Esophagus (tissue), 2 donors: ENCODE data around the gene MBOAT7. TPM values are rescaled to one million over a fixed set of nuclear protein-coding genes. Genes with fewer than 3 reads are reported as not detected.
"Not testable (repeated sequence)": the region's sequence is repeated elsewhere in the genome, so short reads cannot be mapped to it uniquely, and the experiment has no call there.

Experiments
- H3K27ac ChIP-seq, 2 donors: one replicate each; pipeline ENCODE4 v1.5.1; 2013; ENCODE audit warnings: low read depth in 2 of 2, mild to moderate bottlenecking in 2 of 2, inconsistent platforms in 1 of 2, low read length in 1 of 2, moderate library complexity in 1 of 2
- H3K27me3 ChIP-seq, 2 donors: one replicate each; pipeline ENCODE4 v1.6.1; 2013; ENCODE audit warnings: low read length in 2 of 2, control low read depth in 1 of 2, mild to moderate bottlenecking in 1 of 2; ENCODE audit not compliant: insufficient read depth in 2 of 2, control insufficient read depth in 1 of 2
- H3K36me3 ChIP-seq, 2 donors: one replicate each; pipeline ENCODE4 v1.6.1; 2013; ENCODE audit warnings: low read length in 1 of 2; ENCODE audit not compliant: control insufficient read depth in 2 of 2, insufficient read depth in 2 of 2
- H3K4me1 ChIP-seq, 2 donors: one replicate each; pipeline ENCODE4 v1.6.1; 2013; ENCODE audit warnings: low read length in 1 of 2; ENCODE audit not compliant: control insufficient read depth in 2 of 2, insufficient read depth in 2 of 2
- H3K4me3 ChIP-seq, 2 donors: one replicate each; pipeline ENCODE4 v1.5.1; 2013; ENCODE audit warnings: low read length in 2 of 2, mild to moderate bottlenecking in 2 of 2, low read depth in 1 of 2, moderate library complexity in 1 of 2
- H3K9me3 ChIP-seq, 2 donors: one replicate each; pipeline ENCODE4 v1.6.1; 2013; ENCODE audit warnings: mild to moderate bottlenecking in 2 of 2, low read depth in 1 of 2, low read length in 1 of 2, moderate library complexity in 1 of 2; ENCODE audit not compliant: control insufficient read depth in 2 of 2, insufficient read depth in 1 of 2
- WGBS, 2 donors: extraction: QIAGEN DNeasy Blood & Tissue Kit; methylation state at CpG; one replicate each; pipeline ENCODE4 v1.1.7; 2013; 5-methylcytosine and 5-hydroxymethylcytosine counted together
- polyA plus RNA-seq, 2 donors: library from polyadenylated mRNA; stranded (reverse); fragments of 200-250 nt; gene quantifications; one replicate each; pipeline ENCODE4 v1.2.3, GENCODE V29; 2013
- donor health status: healthy with polysubstance abuse.
- donor health status: Bipolar disorder and iron deficiency.

The MBOAT7 gene
- polyA plus RNA-seq = 10 to 100 TPM; 21.4 to 22.0 TPM

- 0 to 1% methylated on average over 52 to 64 of the region's 64 CpGs for WGBS, 2 donors
- H3K4me3 ChIP-seq = peak within 1 kb of the TSS; percentile 78 to 83
- H3K27me3 ChIP-seq = no peaks in the 10 kb centered on the region
- H3K36me3 ChIP-seq = peaks cover 0 to 11% of the 10 kb centered on the region in 2 donors
- peak within 1 kb of the TSS; percentile 99 for H3K27ac ChIP-seq
- H3K9me3 ChIP-seq = no peaks in the 10 kb centered on the region
- H3K4me1 ChIP-seq = peaks cover 2 to 11% of the 10 kb centered on the region in 2 donors
These were observed at the start of gene MBOAT7 for GRCh38 chr19:54189145-54189734. Gene MBOAT7, minus strand, starts transcription at chr19:54189580. Its CDS starts 1,072 bp downstream, at chr19:54188508.

DNA sequence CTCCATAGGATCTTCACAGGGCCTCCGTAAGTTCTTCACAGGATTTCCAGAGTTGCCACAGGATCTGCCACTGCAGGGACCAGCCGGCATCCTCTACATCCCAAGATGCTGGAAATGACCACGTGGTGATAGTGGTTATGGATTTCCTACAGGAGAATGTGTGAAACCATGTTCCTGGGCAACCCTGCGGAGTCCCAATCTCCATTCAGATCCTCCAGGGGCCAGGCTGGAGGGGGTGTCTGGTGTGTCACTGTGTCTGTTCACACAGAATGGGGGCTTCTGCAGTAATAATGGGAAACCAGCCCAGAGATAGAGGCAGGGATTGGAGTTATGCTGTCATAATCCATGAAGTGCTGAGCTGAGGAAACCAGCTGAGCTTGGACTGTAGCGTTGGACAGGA, 44.6 kb upstream of the MBOAT7 start:
- Histone ChIP-seq H3K27ac (no peak overlapping the region), H3K4me1 (no peaks in the 10 kb centered on the region), H3K4me3 (no peak overlapping the region), H3K36me3 (no peaks in the 10 kb centered on the region), H3K9me3 (no peaks in the 10 kb centered on the region), H3K27me3 (no peaks in the 10 kb centered on the region)
- WGBS, 2 donors = 43 to 63% methylated on average over 5 of the region's 5 CpGs

DNA sequence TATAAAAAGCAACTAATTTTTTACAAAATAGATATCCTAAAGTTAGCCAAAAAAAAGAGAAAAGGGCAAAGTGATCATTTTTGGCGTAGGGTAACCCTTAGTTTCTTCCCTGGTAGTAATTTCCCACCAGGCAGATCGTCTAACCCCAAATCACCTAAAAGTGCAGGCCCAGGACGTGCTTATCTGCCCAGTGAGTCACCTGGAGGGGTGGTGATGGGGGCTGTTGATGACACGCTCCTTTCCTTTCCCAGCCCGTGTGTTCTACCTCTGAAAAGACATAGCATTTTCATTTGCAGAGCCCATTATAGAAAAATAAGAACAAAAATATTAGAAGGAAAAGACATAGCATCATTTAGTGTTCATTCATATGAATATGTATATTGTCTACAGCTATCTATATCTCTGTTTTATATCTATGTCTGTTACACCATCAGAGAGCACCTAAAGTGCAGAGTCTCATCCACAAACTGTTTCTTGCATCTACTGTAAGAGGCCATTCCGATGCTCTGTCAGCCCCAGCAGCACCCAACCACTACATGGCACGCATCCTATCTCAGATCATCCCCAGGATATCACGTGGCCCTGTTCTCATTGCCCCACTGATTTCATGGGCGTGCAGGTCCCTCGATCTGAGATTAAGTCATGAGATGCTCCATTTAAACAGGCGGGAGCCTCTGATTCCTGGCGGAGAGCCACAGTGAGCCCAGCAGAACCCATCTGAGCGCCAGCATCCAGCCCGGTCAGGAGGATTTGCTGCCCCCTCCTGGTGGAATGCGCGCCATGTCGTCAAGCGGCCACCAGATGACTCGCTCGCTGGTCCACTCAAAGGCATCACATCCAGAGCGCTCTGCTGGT, 41.9 kb upstream of the MBOAT7 start:
- no peak overlapping the region for H3K27ac ChIP-seq
- 18 to 21% methylated on average over 21 of the region's 21 CpGs for WGBS, 2 donors
- no peaks in the 10 kb centered on the region for H3K27me3 ChIP-seq
- no peak overlapping the region for H3K4me3 ChIP-seq
- no peaks in the 10 kb centered on the region for H3K9me3 ChIP-seq
- no peaks in the 10 kb centered on the region for H3K36me3 ChIP-seq
- no peaks in the 10 kb centered on the region for H3K4me1 ChIP-seq

- Histone ChIP-seq H3K4me3 (no peak overlapping the region), H3K27me3 (no peaks in the 10 kb centered on the region), H3K27ac (no peak overlapping the region), H3K4me1 (no peaks in the 10 kb centered on the region), H3K9me3 (no peaks in the 10 kb centered on the region), H3K36me3 (no peaks in the 10 kb centered on the region)
- WGBS, 2 donors = 79 to 85% methylated on average over 7 of the region's 7 CpGs
These were observed 40.7 kb upstream of the MBOAT7 start for GRCh38 chr19:54230031-54230430.

- no peak overlapping the region for H3K27ac ChIP-seq
- no peaks in the 10 kb centered on the region for H3K36me3 ChIP-seq
- H3K9me3 ChIP-seq = no peaks in the 10 kb centered on the region
- H3K4me1 ChIP-seq = no peaks in the 10 kb centered on the region
- no peaks in the 10 kb centered on the region for H3K27me3 ChIP-seq
- H3K4me3 ChIP-seq = no peak overlapping the region
- WGBS, 2 donors = 87 to 90% methylated on average over 8 of the region's 8 CpGs
These were observed 39.8 kb upstream of the MBOAT7 start for GRCh38 chr19:54229146-54229545.

GRCh38 chr19:54224619-54225018, 35.2 kb upstream of the MBOAT7 start:
- H3K4me1 ChIP-seq, H3K4me3 ChIP-seq, H3K36me3 ChIP-seq, H3K27ac ChIP-seq, H3K27me3 ChIP-seq, H3K9me3 ChIP-seq: not testable (repeated sequence)
- WGBS, 2 donors = 76% methylated on average over 8 to 10 of the region's 10 CpGs

DNA sequence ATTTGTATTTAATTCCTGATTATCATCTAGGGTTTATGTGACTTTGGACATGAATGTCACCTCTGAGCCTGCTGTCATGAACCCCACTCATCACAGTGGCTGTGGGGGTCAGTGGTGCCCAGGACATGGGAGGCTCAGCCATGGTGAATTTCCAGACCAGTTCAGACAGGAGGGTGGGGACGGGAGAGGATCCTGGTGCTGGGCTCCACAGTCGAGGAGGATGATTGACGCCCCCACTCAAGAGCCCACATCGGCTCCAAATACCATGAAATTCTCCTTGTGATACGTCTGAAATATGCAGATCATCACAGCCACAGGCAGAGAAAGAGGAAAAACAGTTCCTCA, 34.5 kb upstream of the MBOAT7 start:
- WGBS, 2 donors = 58 to 62% methylated on average over 5 of the region's 5 CpGs
- not testable (repeated sequence) for H3K27ac ChIP-seq, H3K9me3 ChIP-seq, H3K27me3 ChIP-seq, H3K36me3 ChIP-seq, H3K4me1 ChIP-seq, H3K4me3 ChIP-seq

DNA sequence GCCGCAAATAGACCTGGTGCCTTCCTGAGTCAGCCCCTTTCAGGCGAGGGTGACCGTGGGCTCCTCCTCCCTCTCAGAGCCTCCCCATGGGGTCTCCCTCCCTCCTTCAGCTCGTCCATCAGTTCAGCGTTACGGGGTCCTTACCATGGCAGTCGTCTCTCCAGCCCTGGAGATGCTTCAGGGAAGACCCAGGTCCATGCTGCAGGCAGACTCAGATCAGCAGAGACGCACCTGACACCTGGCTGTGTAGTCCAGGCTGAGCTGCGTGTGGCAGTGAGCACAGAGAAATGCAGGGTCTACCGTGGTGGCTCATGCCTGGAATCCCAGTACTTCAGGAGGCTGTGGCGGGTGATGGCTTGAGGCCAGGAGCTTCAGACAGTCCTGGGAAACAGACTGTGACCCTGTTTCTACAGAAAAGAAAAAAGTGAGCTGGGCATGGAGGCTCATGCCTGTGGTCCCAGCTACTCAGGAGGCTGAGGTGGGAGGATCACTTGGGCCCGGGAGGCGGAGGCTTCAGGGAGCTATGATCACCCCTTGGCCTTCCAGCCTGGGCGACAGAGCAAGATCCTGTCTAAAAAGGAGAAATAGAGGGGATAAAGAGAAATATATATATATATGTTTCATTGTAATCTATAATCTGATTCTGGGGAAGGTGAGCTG, 34.0 kb upstream of the MBOAT7 start:
- WGBS, 2 donors = 46 to 54% methylated on average over 14 of the region's 14 CpGs
- not testable (repeated sequence) for H3K4me1 ChIP-seq, H3K27me3 ChIP-seq, H3K36me3 ChIP-seq, H3K9me3 ChIP-seq, H3K27ac ChIP-seq, H3K4me3 ChIP-seq

DNA sequence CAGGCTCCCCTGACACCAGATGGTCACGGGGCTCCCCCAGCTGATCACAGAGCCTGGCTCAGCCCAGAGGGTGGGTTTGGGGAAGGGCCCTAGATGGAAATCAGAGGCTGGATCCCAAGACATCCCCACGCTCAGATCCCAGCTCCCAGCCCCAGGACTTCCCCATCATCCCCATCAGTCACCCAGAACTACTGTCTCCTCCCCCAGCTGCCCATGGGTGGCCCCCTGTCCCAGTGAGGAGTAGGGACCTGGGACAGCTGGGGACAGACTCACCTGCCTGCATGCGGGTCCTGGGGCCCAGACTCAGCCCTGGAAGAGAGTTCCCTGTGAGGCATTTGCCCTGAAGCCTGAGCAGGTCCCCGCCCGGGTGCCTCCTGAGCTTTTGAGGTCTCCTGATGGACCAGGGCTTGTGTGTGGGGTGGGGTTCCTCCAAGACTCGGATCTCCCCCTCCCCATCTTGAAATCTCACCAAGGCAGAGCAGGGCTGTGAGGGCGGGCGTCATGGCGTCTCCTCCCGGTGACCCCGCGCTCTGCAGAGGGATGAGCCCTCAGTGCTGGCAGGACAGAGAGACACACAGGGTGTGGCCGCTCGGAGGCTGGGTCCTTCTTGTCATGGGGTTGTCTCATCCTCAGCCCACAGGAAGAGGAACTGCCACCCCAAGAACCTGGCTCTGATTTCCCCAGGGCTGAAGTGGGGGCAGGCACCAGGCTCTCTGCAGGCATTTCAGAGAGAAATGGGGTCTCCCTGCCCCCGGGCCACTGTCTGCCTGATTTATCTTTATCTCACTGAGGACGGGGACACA, 33.3 kb upstream of the MBOAT7 start, which contains the start of gene LILRB3:
Gene LILRB3, minus strand, starts transcription at position 534 of the 803 bp plus-strand sequence. Its CDS starts 31 bp downstream, at position 503.
- not testable (repeated sequence) for H3K27me3 ChIP-seq, H3K27ac ChIP-seq, H3K4me3 ChIP-seq, H3K9me3 ChIP-seq, H3K4me1 ChIP-seq, H3K36me3 ChIP-seq
- 60 to 71% methylated on average over 16 of the region's 16 CpGs for WGBS, 2 donors
